ENCODE data around the gene ADGRV1.
"Not testable (repeated sequence)": the region's sequence is repeated elsewhere in the genome, so short reads cannot be mapped to it uniquely, and the experiment has no call there.

ADGRV1 gene

GRCh38 chr5:90570034-90570433 lies 11.4 kb downstream of the ADGRV1 start:
- DNase-seq (no peak), ATAC-seq (ENCODE audit: insufficient read depth, low read depth) (no peak)
- Histone ChIP-seq H3K4me3 (ENCODE audit: low read depth in 1 of 2, low read length in 2 of 2) (no peak overlapping the region), H3K36me3 (ENCODE audit: insufficient read depth, low read length) (no peaks in the 10 kb centered on the region), H3K27ac (ENCODE audit: low read length) (no peak overlapping the region), H4K20me1 (ENCODE audit: insufficient read depth, low read length) (no peaks in the 10 kb centered on the region), H3K9me3 (ENCODE audit: insufficient read depth, low read length, severe bottlenecking) (no peaks in the 10 kb centered on the region), H3K79me2 (ENCODE audit: insufficient read depth, low read length) (no peaks in the 10 kb centered on the region), H3K4me2 (ENCODE audit: insufficient read depth, low read length) (no peak overlapping the region), H3K4me1 (ENCODE audit: insufficient read depth, low read length) (no peaks in the 10 kb centered on the region), H3K9ac (ENCODE audit: low read depth, low read length) (no peak overlapping the region), H3K27me3 (ENCODE audit: insufficient read depth, low read length, poor library complexity) (no peaks in the 10 kb centered on the region), H2AFZ (ENCODE audit: low read depth, low read length) (no peak overlapping the region)
- TF ChIP-seq, protein P1, sequence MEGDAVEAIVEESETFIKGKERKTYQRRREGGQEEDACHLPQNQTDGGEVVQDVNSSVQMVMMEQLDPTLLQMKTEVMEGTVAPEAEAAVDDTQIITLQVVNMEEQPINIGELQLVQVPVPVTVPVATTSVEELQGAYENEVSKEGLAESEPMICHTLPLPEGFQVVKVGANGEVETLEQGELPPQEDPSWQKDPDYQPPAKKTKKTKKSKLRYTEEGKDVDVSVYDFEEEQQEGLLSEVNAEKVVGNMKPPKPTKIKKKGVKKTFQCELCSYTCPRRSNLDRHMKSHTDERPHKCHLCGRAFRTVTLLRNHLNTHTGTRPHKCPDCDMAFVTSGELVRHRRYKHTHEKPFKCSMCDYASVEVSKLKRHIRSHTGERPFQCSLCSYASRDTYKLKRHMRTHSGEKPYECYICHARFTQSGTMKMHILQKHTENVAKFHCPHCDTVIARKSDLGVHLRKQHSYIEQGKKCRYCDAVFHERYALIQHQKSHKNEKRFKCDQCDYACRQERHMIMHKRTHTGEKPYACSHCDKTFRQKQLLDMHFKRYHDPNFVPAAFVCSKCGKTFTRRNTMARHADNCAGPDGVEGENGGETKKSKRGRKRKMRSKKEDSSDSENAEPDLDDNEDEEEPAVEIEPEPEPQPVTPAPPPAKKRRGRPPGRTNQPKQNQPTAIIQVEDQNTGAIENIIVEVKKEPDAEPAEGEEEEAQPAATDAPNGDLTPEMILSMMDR (IDR thresholded peaks at IDR 0.05; ENCODE audit: borderline replicate concordance, extremely low read depth, low read length, poor library complexity, severe bottlenecking), result no peak
- no peak for TF ChIP-seq EZH2 (IDR thresholded peaks at IDR 0.05; ENCODE audit: borderline replicate concordance, low read depth, low read length, severe bottlenecking)

DNA sequence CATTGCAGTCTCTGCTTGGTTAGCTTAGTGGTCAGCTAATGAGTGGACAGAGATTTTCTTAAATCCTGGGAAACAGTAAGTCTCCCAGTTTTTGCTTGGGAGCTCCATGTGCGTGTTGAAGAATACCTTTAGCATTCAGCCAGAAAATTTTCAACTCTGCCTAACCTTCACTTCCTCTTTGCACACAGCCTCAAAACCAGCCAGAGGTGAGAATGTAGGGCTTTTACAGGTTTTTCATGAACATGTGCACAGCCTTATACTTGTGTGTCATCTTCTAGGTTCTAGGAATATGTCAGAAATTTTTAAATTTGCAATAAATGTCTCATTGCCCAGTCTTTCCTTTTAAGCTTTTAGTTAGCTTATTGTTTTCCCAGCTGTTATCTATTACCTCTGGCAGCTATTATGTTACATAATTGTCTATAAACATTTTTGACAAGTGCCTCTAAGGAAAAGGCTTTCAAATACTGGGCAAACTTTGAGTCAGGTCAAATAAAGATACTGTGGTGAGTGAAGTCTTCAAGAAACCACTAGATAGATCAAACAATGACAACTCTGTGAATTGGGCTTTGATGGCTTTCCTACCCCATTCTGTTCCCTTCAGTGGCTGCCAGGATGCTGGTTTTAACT lies 12.7 kb downstream of the ADGRV1 start:
- TF ChIP-seq, protein P1 (IDR thresholded peaks at IDR 0.05; ENCODE audit: borderline replicate concordance, extremely low read depth, low read length, poor library complexity, severe bottlenecking), result no peak
- Histone ChIP-seq H3K27me3 (ENCODE audit: insufficient read depth, low read length, poor library complexity) (no peaks in the 10 kb centered on the region), H3K27ac (ENCODE audit: low read length) (no peak overlapping the region), H2AFZ (ENCODE audit: low read depth, low read length) (no peak overlapping the region), H3K9me3 (ENCODE audit: insufficient read depth, low read length, severe bottlenecking) (no peaks in the 10 kb centered on the region), H3K36me3 (ENCODE audit: insufficient read depth, low read length) (no peaks in the 10 kb centered on the region), H4K20me1 (ENCODE audit: insufficient read depth, low read length) (no peaks in the 10 kb centered on the region), H3K79me2 (ENCODE audit: insufficient read depth, low read length) (no peaks in the 10 kb centered on the region), H3K9ac (ENCODE audit: low read depth, low read length) (no peak overlapping the region), H3K4me3 (ENCODE audit: low read depth in 1 of 2, low read length in 2 of 2) (no peak overlapping the region), H3K4me1 (ENCODE audit: insufficient read depth, low read length) (no peaks in the 10 kb centered on the region), H3K4me2 (ENCODE audit: insufficient read depth, low read length) (no peak overlapping the region)
- DNase-seq (no peak), ATAC-seq (ENCODE audit: insufficient read depth, low read depth) (0 out of 3 replicates have a peak, but pooled peaks have one; percentile 35)

DNA sequence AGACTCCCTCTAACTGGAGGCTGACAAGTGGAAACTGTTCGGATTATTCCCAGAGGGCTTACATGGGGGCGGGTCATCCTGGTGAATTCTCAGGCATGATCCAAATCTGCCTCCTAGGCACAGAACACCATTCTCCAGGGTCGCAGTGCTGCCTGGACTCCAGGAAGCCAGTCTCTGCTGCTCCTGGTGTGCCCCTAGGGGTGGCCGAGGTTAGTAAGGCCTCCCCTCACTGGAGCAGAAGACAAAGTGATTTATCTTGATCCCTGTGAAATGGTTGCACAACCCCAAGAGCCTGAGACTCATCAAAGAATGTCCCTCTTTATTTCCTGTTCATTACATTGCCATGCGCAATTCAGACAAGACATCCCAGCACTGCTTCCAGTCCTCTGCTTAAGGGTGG lies 17.1 kb downstream of the ADGRV1 start:
- H3K4me2 ChIP-seq (ENCODE audit: insufficient read depth, low read length), result no peak overlapping the region
- ATAC-seq (ENCODE audit: insufficient read depth, low read depth) (no peak), DNase-seq (no peak)
- no peaks in the 10 kb centered on the region for H4K20me1 ChIP-seq (ENCODE audit: insufficient read depth, low read length)
- H3K36me3 ChIP-seq (ENCODE audit: insufficient read depth, low read length), result no peaks in the 10 kb centered on the region
- no peaks in the 10 kb centered on the region for H3K27me3 ChIP-seq (ENCODE audit: insufficient read depth, low read length, poor library complexity)
- H3K9ac ChIP-seq (ENCODE audit: low read depth, low read length), result no peak overlapping the region
- no peak overlapping the region for H3K27ac ChIP-seq (ENCODE audit: low read length)
- no peak for TF ChIP-seq EZH2 (IDR thresholded peaks at IDR 0.05; ENCODE audit: borderline replicate concordance, low read depth, low read length, severe bottlenecking)
- TF ChIP-seq, protein P1 (IDR thresholded peaks at IDR 0.05; ENCODE audit: borderline replicate concordance, extremely low read depth, low read length, poor library complexity, severe bottlenecking), result no peak
- H3K4me1 ChIP-seq (ENCODE audit: insufficient read depth, low read length), result no peaks in the 10 kb centered on the region
- H3K79me2 ChIP-seq (ENCODE audit: insufficient read depth, low read length), result no peaks in the 10 kb centered on the region
- H2AFZ ChIP-seq (ENCODE audit: low read depth, low read length), result no peak overlapping the region
- no peaks in the 10 kb centered on the region for H3K9me3 ChIP-seq (ENCODE audit: insufficient read depth, low read length, severe bottlenecking)
- H3K4me3 ChIP-seq (ENCODE audit: low read depth in 1 of 2, low read length in 2 of 2), result no peak overlapping the region

DNA sequence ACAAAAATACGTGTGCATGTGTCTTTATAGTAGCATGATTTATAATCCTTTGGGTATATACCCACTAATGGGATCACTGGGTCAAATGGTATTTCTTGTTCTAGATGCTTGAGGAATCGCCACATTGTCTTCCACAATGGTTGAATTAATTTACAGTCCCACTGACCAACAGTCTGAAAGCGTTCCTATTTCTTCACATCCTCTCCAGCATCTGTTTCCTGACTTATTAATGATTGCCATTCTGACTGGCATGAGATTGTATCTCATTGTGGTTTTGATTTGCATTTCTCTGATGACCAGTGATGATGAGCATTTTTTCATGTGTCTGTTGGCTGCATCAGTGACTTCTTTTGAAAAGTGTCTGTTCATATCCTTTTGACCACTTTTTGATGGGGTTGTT lies 18.0 kb downstream of the ADGRV1 start:
- not testable (repeated sequence) for H3K27me3 ChIP-seq (ENCODE audit: insufficient read depth, low read length, poor library complexity); H3K79me2 ChIP-seq (ENCODE audit: insufficient read depth, low read length); ATAC-seq (ENCODE audit: insufficient read depth, low read depth)

DNA sequence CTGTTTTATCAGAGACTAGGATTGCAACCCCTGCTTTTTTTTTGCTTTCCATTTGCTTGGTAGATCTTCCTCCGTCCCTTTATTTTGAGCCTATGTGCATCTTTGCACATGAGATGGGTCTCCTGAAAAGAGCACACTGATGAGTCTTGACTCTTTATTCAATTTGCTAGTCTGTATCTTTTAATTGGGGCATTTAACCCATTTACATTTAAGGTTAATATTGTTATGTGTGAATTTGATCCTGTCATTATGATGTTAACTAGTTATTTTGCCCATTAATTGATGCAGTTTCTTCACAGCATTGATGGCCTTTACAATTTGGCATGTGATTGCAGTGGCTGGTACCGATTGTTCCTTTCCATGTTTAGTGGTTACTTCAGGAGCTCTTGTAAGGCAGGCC lies 21.3 kb downstream of the ADGRV1 start:
- H3K79me2 ChIP-seq (ENCODE audit: insufficient read depth, low read length); ATAC-seq (ENCODE audit: insufficient read depth, low read depth); H4K20me1 ChIP-seq (ENCODE audit: insufficient read depth, low read length): not testable (repeated sequence)

More for the DNA sequence above, 18.0 kb downstream of the ADGRV1 start:
- H3K4me1 ChIP-seq (ENCODE audit: insufficient read depth, low read length); H3K4me2 ChIP-seq (ENCODE audit: insufficient read depth, low read length); H4K20me1 ChIP-seq (ENCODE audit: insufficient read depth, low read length); H3K9me3 ChIP-seq (ENCODE audit: insufficient read depth, low read length, severe bottlenecking); H3K4me3 ChIP-seq (ENCODE audit: low read depth in 1 of 2, low read length in 2 of 2); DNase-seq; H2AFZ ChIP-seq (ENCODE audit: low read depth, low read length); H3K36me3 ChIP-seq (ENCODE audit: insufficient read depth, low read length); H3K27ac ChIP-seq (ENCODE audit: low read length); H3K9ac ChIP-seq (ENCODE audit: low read depth, low read length): not testable (repeated sequence)

More for the DNA sequence above, 21.3 kb downstream of the ADGRV1 start:
- H3K36me3 ChIP-seq (ENCODE audit: insufficient read depth, low read length); H3K9ac ChIP-seq (ENCODE audit: low read depth, low read length); H3K4me1 ChIP-seq (ENCODE audit: insufficient read depth, low read length); H2AFZ ChIP-seq (ENCODE audit: low read depth, low read length); DNase-seq; H3K9me3 ChIP-seq (ENCODE audit: insufficient read depth, low read length, severe bottlenecking); H3K27ac ChIP-seq (ENCODE audit: low read length); H3K27me3 ChIP-seq (ENCODE audit: insufficient read depth, low read length, poor library complexity); H3K4me3 ChIP-seq (ENCODE audit: low read depth in 1 of 2, low read length in 2 of 2); H3K4me2 ChIP-seq (ENCODE audit: insufficient read depth, low read length): not testable (repeated sequence)

Measured in DND-41 (cell line).